ENCODE data around the gene LRP1. TPM values are rescaled to one million over a fixed set of nuclear protein-coding genes. Genes with fewer than 3 reads are reported as not detected.

LRP1 gene
- total and polyA plus RNA-seq, 2 of the 4 experiments (the other 2 are of a cell fraction), result 73.1 to 142 TPM

DNA sequence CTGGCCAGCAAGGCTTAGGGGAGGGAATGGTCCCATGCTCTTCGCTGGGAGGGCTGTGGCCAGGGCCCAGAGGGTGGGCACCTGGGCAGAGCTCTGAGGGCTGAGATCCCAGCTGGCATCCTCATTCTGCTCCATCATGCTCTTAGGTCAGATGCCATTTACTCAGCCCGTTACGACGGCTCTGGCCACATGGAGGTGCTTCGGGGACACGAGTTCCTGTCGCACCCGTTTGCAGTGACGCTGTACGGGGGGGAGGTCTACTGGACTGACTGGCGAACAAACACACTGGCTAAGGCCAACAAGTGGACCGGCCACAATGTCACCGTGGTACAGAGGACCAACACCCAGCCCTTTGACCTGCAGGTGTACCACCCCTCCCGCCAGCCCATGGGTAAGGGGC, 49.9 kb downstream of the LRP1 start:
- intact Hi-C loops (cut with micrococcal nuclease) (no loop called here), in situ Hi-C loops (cut with MboI; ENCODE audit: low sequenced_read_pairs) (loop anchor here (5.0 kb wide), 2 partner anchors 56 to 111 kb away; no protein-coding TSS in a partner anchor), dilution Hi-C loops (cut with HindIII; ENCODE audit: low sequenced_read_pairs, unreplicated experiment) (no loop called here)
- Histone ChIP-seq H3K36me3 (ENCODE audit: control insufficient read depth, insufficient read depth, low read length) (peaks cover 91% of the 10 kb centered on the region), H3K9me1 (ENCODE audit: insufficient read depth, low read length) (no peaks in the 10 kb centered on the region), H4K5ac (ENCODE audit: low read depth, low read length) (no peak overlapping the region), H2AK9ac (replicated peaks; ENCODE audit: low read depth, low read length, poor library complexity) (no peak overlapping the region), H2BK5ac (ENCODE audit: low read depth, low read length, poor library complexity, severe bottlenecking) (no peak overlapping the region), H3K9me3 (ENCODE audit: control insufficient read depth, insufficient read depth, low read length) (no peaks in the 10 kb centered on the region), H4K8ac (ENCODE audit: low read depth in 2 of 2, low read length in 2 of 2) (no peak overlapping the region), H2BK120ac (ENCODE audit: low read depth, low read length) (no peak overlapping the region), H3K27ac (ENCODE audit: insufficient read depth, low read length) (no peak overlapping the region), H3K18ac (ENCODE audit: low read depth, low read length) (no peak overlapping the region), H2AFZ (replicated peaks; ENCODE audit: low read length, poor library complexity) (no peak overlapping the region), H3K56ac (ENCODE audit: extremely low read depth, insufficient read depth, low read length) (no peak overlapping the region), H3K4ac (ENCODE audit: low read depth, low read length) (no peak overlapping the region), H3K27me3 (ENCODE audit: control insufficient read depth, insufficient read depth, low read length) (no peaks in the 10 kb centered on the region), H4K91ac (ENCODE audit: insufficient read depth, low read depth, low read length) (no peak overlapping the region), H4K20me1 (ENCODE audit: insufficient read depth, low read length) (peaks cover 29% of the 10 kb centered on the region), H3K79me1 (ENCODE audit: low read depth in 1 of 2, low read length in 2 of 2) (peaks cover 3 to 47% of the 10 kb centered on the region in 2 experiments; a peak in 3 of 4 replicates), H3K23ac (ENCODE audit: low read depth, low read length) (no peak overlapping the region), H3K9ac (ENCODE audit: low read depth, low read length) (no peak overlapping the region), H3K14ac (replicated peaks; ENCODE audit: low read depth, low read length) (no peak overlapping the region), H2AK5ac (ENCODE audit: low read depth, low read length) (no peak overlapping the region), H2BK20ac (ENCODE audit: low read depth, low read length) (no peak overlapping the region), H3K4me3 (ENCODE audit: insufficient read depth, low read depth, low read length) (no peak overlapping the region), H2BK15ac (ENCODE audit: low read depth, low read length) (no peak overlapping the region), H3K4me2 (ENCODE audit: low read depth, low read length) (no peak overlapping the region), H3K4me1 (ENCODE audit: control insufficient read depth, insufficient read depth, low read length) (no peaks in the 10 kb centered on the region)
- DNase-seq, result no peak
- TF ChIP-seq RCOR1 (IDR thresholded peaks at IDR 0.05; ENCODE audit: insufficient replicate concordance, low read length), result no peak
- no peak for TF ChIP-seq MAFK (IDR thresholded peaks at IDR 0.05; ENCODE audit: low read depth, low read length)
- no peak for TF ChIP-seq RAD21 (IDR thresholded peaks at IDR 0.05; ENCODE audit: low read length)
- TF ChIP-seq CHD1 (IDR thresholded peaks at IDR 0.05; ENCODE audit: low read depth, low read length), result no peak
- TF ChIP-seq POLR2A (IDR thresholded peaks at IDR 0.05; ENCODE audit: low read depth, low read length), result no peak
- TF ChIP-seq, protein P1, sequence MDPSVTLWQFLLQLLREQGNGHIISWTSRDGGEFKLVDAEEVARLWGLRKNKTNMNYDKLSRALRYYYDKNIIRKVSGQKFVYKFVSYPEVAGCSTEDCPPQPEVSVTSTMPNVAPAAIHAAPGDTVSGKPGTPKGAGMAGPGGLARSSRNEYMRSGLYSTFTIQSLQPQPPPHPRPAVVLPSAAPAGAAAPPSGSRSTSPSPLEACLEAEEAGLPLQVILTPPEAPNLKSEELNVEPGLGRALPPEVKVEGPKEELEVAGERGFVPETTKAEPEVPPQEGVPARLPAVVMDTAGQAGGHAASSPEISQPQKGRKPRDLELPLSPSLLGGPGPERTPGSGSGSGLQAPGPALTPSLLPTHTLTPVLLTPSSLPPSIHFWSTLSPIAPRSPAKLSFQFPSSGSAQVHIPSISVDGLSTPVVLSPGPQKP (IDR thresholded peaks at IDR 0.05; ENCODE audit: borderline replicate concordance, low read depth, low read length), result no peak
- TF ChIP-seq, protein P2, sequence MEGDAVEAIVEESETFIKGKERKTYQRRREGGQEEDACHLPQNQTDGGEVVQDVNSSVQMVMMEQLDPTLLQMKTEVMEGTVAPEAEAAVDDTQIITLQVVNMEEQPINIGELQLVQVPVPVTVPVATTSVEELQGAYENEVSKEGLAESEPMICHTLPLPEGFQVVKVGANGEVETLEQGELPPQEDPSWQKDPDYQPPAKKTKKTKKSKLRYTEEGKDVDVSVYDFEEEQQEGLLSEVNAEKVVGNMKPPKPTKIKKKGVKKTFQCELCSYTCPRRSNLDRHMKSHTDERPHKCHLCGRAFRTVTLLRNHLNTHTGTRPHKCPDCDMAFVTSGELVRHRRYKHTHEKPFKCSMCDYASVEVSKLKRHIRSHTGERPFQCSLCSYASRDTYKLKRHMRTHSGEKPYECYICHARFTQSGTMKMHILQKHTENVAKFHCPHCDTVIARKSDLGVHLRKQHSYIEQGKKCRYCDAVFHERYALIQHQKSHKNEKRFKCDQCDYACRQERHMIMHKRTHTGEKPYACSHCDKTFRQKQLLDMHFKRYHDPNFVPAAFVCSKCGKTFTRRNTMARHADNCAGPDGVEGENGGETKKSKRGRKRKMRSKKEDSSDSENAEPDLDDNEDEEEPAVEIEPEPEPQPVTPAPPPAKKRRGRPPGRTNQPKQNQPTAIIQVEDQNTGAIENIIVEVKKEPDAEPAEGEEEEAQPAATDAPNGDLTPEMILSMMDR (conservative IDR thresholded peaks at IDR 0.05; ENCODE audit: low read depth, low read length), result no peak
- TF ChIP-seq MXI1 (IDR thresholded peaks at IDR 0.05; ENCODE audit: borderline replicate concordance, low read depth, low read length), result no peak
- no peak for TF ChIP-seq BHLHE40 (IDR thresholded peaks at IDR 0.05; ENCODE audit: low read depth, low read length)
- TF ChIP-seq RFX5 (IDR thresholded peaks at IDR 0.05; ENCODE audit: low read depth, low read length), result no peak
- WGBS, 2 experiments (ENCODE audit: extremely low coverage in 2 of 2, insufficient read length in 1 of 2), result 94% methylated on average over 12 of the region's 14 CpGs; no CpG with 5 or more reads in 1 of the 2 experiments
- ATAC-seq (ENCODE audit: low read depth), result no peak
- CTCF ChIA-PET, result no interaction called here
- POLR2A ChIA-PET (ENCODE audit: unreplicated experiment), result no interaction called here
- BruUV-seq (replicated peaks), result no TSS peak

All from IMR-90 (cell line).